GM23338 (cell line): ENCODE data around the gene TAF8. TPM values are rescaled to one million over a fixed set of nuclear protein-coding genes. Genes with fewer than 3 reads are reported as not detected.

Experiments
- ATAC-seq: fragments of 200-7000 bp; cut with Tn5 transposase; 3 replicates; pipeline ENCODE4 v1.9.1; 2020
- DNase-seq: peaks from one replicate; pipeline ENCODE4 v3.0.0-alpha.2; 2015; ENCODE audit warnings: low spot score
- H2AFZ ChIP-seq: fragments of 200-600 bp; sonication (generic); 2 replicates; pipeline ENCODE4 v1.8.0; 2016; ENCODE audit warnings: antibody characterized with exemption, mild to moderate bottlenecking, moderate library complexity
- H3F3A ChIP-seq: fragments of 200-600 bp; sonication (generic); replicated peaks from 2 replicates; pipeline ENCODE4 v1.8.0; 2017; ENCODE audit warnings: antibody characterized with exemption, mixed run types, low read depth
- H3K27ac ChIP-seq: fragments of 200-600 bp; sonication (generic); 2 replicates; pipeline ENCODE4 v1.6.1; 2016; ENCODE audit warnings: low read depth
- H3K27me3 ChIP-seq: fragments of 200-600 bp; sonication (generic); 2 replicates; pipeline ENCODE4 v1.8.0; 2016; ENCODE audit warnings: mild to moderate bottlenecking, mixed run types, moderate library complexity; ENCODE audit not compliant: insufficient read depth
- H3K36me3 ChIP-seq: fragments of 200-600 bp; sonication (generic); 2 replicates; pipeline ENCODE4 v1.8.0; 2016; ENCODE audit warnings: mild to moderate bottlenecking; ENCODE audit not compliant: insufficient read depth
- H3K4me1 ChIP-seq: fragments of 200-600 bp; sonication (generic); 2 replicates; pipeline ENCODE4 v1.8.0; 2016; ENCODE audit warnings: mild to moderate bottlenecking, moderate library complexity; ENCODE audit not compliant: insufficient read depth
- H3K4me2 ChIP-seq: fragments of 200-600 bp; sonication (generic); 2 replicates; pipeline ENCODE4 v1.7.1; 2017; ENCODE audit warnings: mixed run types
- H3K4me3 ChIP-seq: fragments of 200-600 bp; sonication (generic); 2 replicates; pipeline ENCODE4 v1.6.1; 2016; ENCODE audit warnings: mixed run types
- H3K79me2 ChIP-seq: fragments of 200-600 bp; sonication (generic); replicated peaks from 2 replicates; pipeline ENCODE4 v1.8.0; 2017; ENCODE audit warnings: mild to moderate bottlenecking; ENCODE audit not compliant: insufficient read depth
- H3K9me2 ChIP-seq: fragments of 200-600 bp; sonication (generic); 2 replicates; pipeline ENCODE4 v1.8.0; 2017; ENCODE audit not compliant: insufficient read depth
- H4K20me1 ChIP-seq: fragments of 200-600 bp; sonication (generic); replicated peaks from 2 replicates; pipeline ENCODE4 v1.8.0; 2017; ENCODE audit warnings: mild to moderate bottlenecking; ENCODE audit not compliant: insufficient read depth
- H3K27ac Mint-ChIP-seq: 2 replicates; pipeline ENCODE4 v1.8.0; 2020; ENCODE audit warnings: inconsistent platforms, mild to moderate bottlenecking, moderate library complexity, mixed read lengths
- H3K27me3 Mint-ChIP-seq: 3 replicates; pipeline ENCODE4 v1.8.0; 2022; ENCODE audit warnings: low read depth, mild to moderate bottlenecking, moderate library complexity, mixed read lengths, inconsistent platforms; ENCODE audit not compliant: insufficient read depth, poor library complexity
- H3K36me3 Mint-ChIP-seq: 3 replicates; pipeline ENCODE4 v1.8.0; 2021; ENCODE audit warnings: low read depth, mild to moderate bottlenecking, inconsistent platforms, moderate library complexity, mixed read lengths
- H3K4me1 Mint-ChIP-seq: 3 replicates; pipeline ENCODE4 v1.8.0; 2020; ENCODE audit warnings: mild to moderate bottlenecking, inconsistent platforms, mixed read lengths
- H3K4me3 Mint-ChIP-seq: 3 replicates; pipeline ENCODE4 v1.8.0; 2021; ENCODE audit warnings: moderate library complexity, mild to moderate bottlenecking, inconsistent platforms, mixed read lengths
- H3K9me3 Mint-ChIP-seq: 3 replicates; pipeline ENCODE4 v1.8.0; 2020; ENCODE audit warnings: moderate library complexity, mild to moderate bottlenecking, inconsistent platforms, mixed read lengths
- CREB1 ChIP-seq: fragments of 250-450 bp; sonication (Bioruptor Pico); IDR thresholded peaks from 2 replicates; pipeline ENCODE4 v1.5.0; 2020; ENCODE audit warnings: low read depth, mild to moderate bottlenecking, moderate library complexity
- ETS1 ChIP-seq: IDR thresholded peaks from 2 replicates; pipeline ENCODE4 v1.6.1; 2016; ENCODE audit warnings: antibody characterized with exemption
- JUNB ChIP-seq: IDR thresholded peaks from one replicate; pipeline ENCODE4 v1.6.1; 2016; ENCODE audit warnings: antibody characterized with exemption; ENCODE audit not compliant: unreplicated experiment
- NANOG ChIP-seq: IDR thresholded peaks from 2 replicates; pipeline ENCODE4 v1.6.1; 2016; ENCODE audit warnings: antibody characterized with exemption, borderline replicate concordance
- POLR2AphosphoS5 ChIP-seq: IDR thresholded peaks from 2 replicates; pipeline ENCODE4 v1.6.1; 2016; ENCODE audit warnings: antibody characterized with exemption, low read depth
- ZNF462 ChIP-seq: fragments of 250-450 bp; sonication (Bioruptor Pico); IDR thresholded peaks from 2 replicates; pipeline ENCODE4 v1.5.0; 2020; ENCODE audit warnings: mild to moderate bottlenecking, moderate library complexity
- polyA plus RNA-seq: library from polyadenylated mRNA; unstranded; fragments of >200 nt; fragmentation: Nextera tagmentation; extraction: Ambion mirVana; gene quantifications from 2 replicates; pipeline ENCODE4 v1.2.1, GENCODE V29; 2016
- total RNA-seq: library from RNA; depleted of rRNA; stranded (reverse); fragments of >200 nt; shearing (Covaris generic); gene quantifications from 2 replicates; pipeline ENCODE4 v1.2.3, GENCODE V29; 2014

The TAF8 gene
- total and polyA plus RNA-seq, 2 experiments from 2014 or later, result 18.7 to 30.6 TPM

GRCh38 chr6:42045538-42046460 lies 4.5 kb upstream of the TAF8 start:
- H3F3A ChIP-seq, result peaks cover 31% of the 10 kb centered on the region; the same call in 1 of the 2 replicates
- Mint-ChIP-seq H3K9me3 (no peaks in the 10 kb centered on the region), H3K27ac (no peak overlapping the region), H3K27me3 (peaks cover 83% of the 10 kb centered on the region), H3K4me3 (peak overlapping the region; percentile 34; the same call in 1 of the 3 replicates), H3K4me1 (peaks cover 36% of the 10 kb centered on the region), H3K36me3 (no peaks in the 10 kb centered on the region)
- peak overlapping the region; percentile 26 for H3K4me3 ChIP-seq
- H3K36me3 ChIP-seq, result no peaks in the 10 kb centered on the region
- TF ChIP-seq JUNB (no peak), CREB1 (no peak), ZNF462 (CRISPR knock-in tag) (no peak), ETS1 (peak; percentile 32; the same call in 1 of the 2 replicates), POLR2AphosphoS5 (peak; percentile 39; the same call in 1 of the 2 replicates), NANOG (peak; percentile 98)
- DNase-seq (peak; percentile 84), ATAC-seq (peak; percentile 19)
- H3K4me1 ChIP-seq, result peaks cover 23% of the 10 kb centered on the region
- no peaks in the 10 kb centered on the region; the same call in 1 of the 2 replicates for H3K79me2 ChIP-seq
- no peak overlapping the region for H2AFZ ChIP-seq
- no peaks in the 10 kb centered on the region for H3K9me2 ChIP-seq
- peaks cover 14% of the 10 kb centered on the region; the same call in 1 of the 2 replicates for H4K20me1 ChIP-seq
- no peak overlapping the region for H3K27ac ChIP-seq
- H3K27me3 ChIP-seq, result peaks cover 75% of the 10 kb centered on the region
- H3K4me2 ChIP-seq, result peak overlapping the region; percentile 40; the same call in 1 of the 2 replicates
